HepG2 (cell line): Measurements from ENCODE around the gene VWA3B. TPM values are rescaled to one million over a fixed set of nuclear protein-coding genes. Genes with fewer than 3 reads are reported as not detected.

Experiments
- ATAC-seq: fragments of 200-7000 bp; cut with Tn5 transposase; 3 replicates; pipeline ENCODE4 v1.9.1; 2020; ENCODE audit warnings: mild to moderate bottlenecking, moderate library complexity
- BruUV-seq: library from RNA; stranded (reverse); fragments of 400-500 nt; replicated peaks from 2 replicates; lab custom pipeline; 2021; lab: Mats Ljungman, UMichigan
- CTCF ChIA-PET: fragments of 300-600 bp; formaldehyde crosslinking; extraction: SDS; loops from one replicate; lab custom pipeline; 2021; ENCODE audit warnings: low total read pairs, inconsistent platforms, low intra/inter-chr PET ratio; lab: Yijun Ruan, JAX
- POLR2A ChIA-PET: fragments of 350-600 bp; sonication (Branson Sonifier 250); formaldehyde crosslinking; loops from one replicate; lab custom pipeline; 2020; ENCODE audit warnings: antibody characterized with exemption, inconsistent platforms; lab: Yijun Ruan, JAX
- DNase-seq: peaks from one replicate; pipeline ENCODE4 v3.0.0-alpha.2; 2015; ENCODE audit warnings: low spot score
- FAIRE-seq: peaks from 3 replicates; lab custom pipeline; 2011; peaks lifted over from hg19 to GRCh38; lab: Jason Lieb, UNC
- H2AFZ ChIP-seq: one replicate; pipeline ENCODE4 v1.6.1; 2011; ENCODE audit warnings: low read length, inconsistent platforms
- H3K27ac ChIP-seq: fragments of 300-600 bp; 3 replicates; pipeline ENCODE4 v1.8.0; 2011; ENCODE audit warnings: mixed run types, mild to moderate bottlenecking, mixed read lengths, low read length, inconsistent platforms; ENCODE audit not compliant: insufficient read depth; ENCODE audit errors: extremely low read length
- H3K27me3 ChIP-seq, 2 experiments: fragments of 200-600 bp in 1 of 2; 2 replicates in 1 of 2; 3 replicates in 1 of 2; pipeline versions ENCODE4 v1.6.0 to v1.8.0; 2011; ENCODE audit warnings: low read length in 2 of 2, mild to moderate bottlenecking in 2 of 2, moderate library complexity in 2 of 2, inconsistent platforms in 1 of 2; ENCODE audit not compliant: insufficient read depth in 2 of 2, control insufficient read depth in 1 of 2
- H3K36me3 ChIP-seq, 2 experiments: fragments of 200-600 bp in 1 of 2; replicated peaks in 1 of 2; 2 replicates in 1 of 2; 3 replicates in 1 of 2; pipeline versions ENCODE4 v1.5.1 to v1.8.0; 2011; ENCODE audit warnings: low read length in 2 of 2, inconsistent platforms in 1 of 2; ENCODE audit not compliant: insufficient read depth in 2 of 2, control insufficient read depth in 1 of 2
- H3K4me1 ChIP-seq: 2 replicates; pipeline ENCODE4 v1.5.1; 2012; ENCODE audit warnings: low read length, inconsistent platforms; ENCODE audit not compliant: insufficient read depth
- H3K4me2 ChIP-seq: 2 replicates; pipeline ENCODE4 v1.6.0; 2011; ENCODE audit warnings: low read depth, low read length, inconsistent platforms
- H3K4me3 ChIP-seq, 3 experiments: fragments of 200-600 bp in 1 of 3; sonication (generic), shearing (Covaris generic) in 1 of 3; replicated peaks in 1 of 3; 2 replicates each; pipeline ENCODE4 v1.5.1; 2011 to 2016; ENCODE audit warnings: low read length in 3 of 3, inconsistent platforms in 2 of 3, low read depth in 2 of 3, mild to moderate bottlenecking in 2 of 3, control low read depth in 1 of 3, mixed read lengths in 1 of 3; ENCODE audit not compliant: insufficient read depth in 1 of 3
- H3K79me2 ChIP-seq: one replicate; pipeline ENCODE4 v1.6.1; 2011; ENCODE audit warnings: low read length, inconsistent platforms; ENCODE audit not compliant: insufficient read depth
- H3K9ac ChIP-seq: 2 replicates; pipeline ENCODE4 v1.6.0; 2011; ENCODE audit warnings: mild to moderate bottlenecking, low read depth, low read length, inconsistent platforms; ENCODE audit not compliant: insufficient read depth
- H3K9me3 ChIP-seq: 2 replicates; pipeline ENCODE4 v1.5.1; 2012; ENCODE audit warnings: mild to moderate bottlenecking, low read length
- H4K20me1 ChIP-seq: 2 replicates; pipeline ENCODE4 v1.6.0; 2011; ENCODE audit warnings: inconsistent platforms, mild to moderate bottlenecking, low read length, moderate library complexity; ENCODE audit not compliant: insufficient read depth
- CSRNP1 ChIP-seq: sonication (generic); formaldehyde crosslinking; IDR thresholded peaks from 2 replicates; pipeline ENCODE4 v1.8.1; 2023; ENCODE audit warnings: mild to moderate bottlenecking, missing genetic modification reagents
- SOX5 ChIP-seq: IDR thresholded peaks from 2 replicates; pipeline ENCODE4 v1.6.1; 2016; ENCODE audit warnings: borderline replicate concordance
- ZNF431 ChIP-seq: sonication (generic); formaldehyde crosslinking; IDR thresholded peaks from 2 replicates; pipeline ENCODE4 v1.9.0; 2022; ENCODE audit warnings: missing genetic modification reagents, low read depth, mild to moderate bottlenecking, borderline replicate concordance
- ZSCAN30 ChIP-seq: sonication (generic); formaldehyde crosslinking; IDR thresholded peaks from 2 replicates; pipeline ENCODE4 v1.5.0; 2020; ENCODE audit warnings: mild to moderate bottlenecking, missing genetic modification reagents
- WGBS: methylation state at CpG from one replicate; pipeline ENCODE4 v1.1.6; 2017; ENCODE audit warnings: low lambda C conversion rate; 5-methylcytosine and 5-hydroxymethylcytosine counted together
- in situ Hi-C: cut with HindIII; loops from 2 replicates; pipeline ENCODE4 v1.10.0; 2017; ENCODE audit warnings: low pct_unique_long_range_greater_than_20kb; ENCODE audit not compliant: extremely low pct_ligation_motif_present
- intact Hi-C: fragments of 100-400 bp; cut with micrococcal nuclease; formaldehyde crosslinking; loops from one replicate; pipeline ENCODE4 v1.10.0; 2022; ENCODE audit not compliant: unreplicated experiment
- polyA plus RNA-seq, 8 experiments: library from polyadenylated mRNA; depleted of rRNA in 3 of 8; stranded (reverse) in 7 of 8; unstranded in 1 of 8; fragments of >200 nt; fragmentation: Illumina TruSeq in 4 of 8; extraction: Trizol in 4 of 8; gene quantifications; 2 replicates each; pipeline versions ENCODE4 v1.2.1 to v1.2.3, GENCODE V29; 2011 to 2016; ENCODE audit warnings: low read depth in 4 of 8, missing spikeins in 1 of 8, mixed read lengths in 1 of 8; ENCODE audit not compliant: insufficient read depth in 1 of 8
- total RNA-seq, 5 experiments: library from RNA; depleted of rRNA; stranded (reverse); fragments of >200 nt; fragmentation: Illumina TruSeq; extraction: Trizol; gene quantifications; 2 replicates each; pipeline ENCODE4 v1.2.3, GENCODE V29; 2016; ENCODE audit warnings: low read depth in 1 of 5

VWA3B gene
- total and polyA plus RNA-seq, 2 of the 13 experiments (the other 11 are each of a cell fraction or from before 2014, with no cell fraction given) = not detected

GRCh38 chr2:98110741-98111140, 23.8 kb downstream of the VWA3B start:
- intact Hi-C loops = no loop called here
- peaks cover 7% of the 10 kb centered on the region for H3K9me3 ChIP-seq
- H3K27me3 ChIP-seq = no peaks in the 10 kb centered on the region
- no peak for TF ChIP-seq CSRNP1 (CRISPR knock-in tag)
- TF ChIP-seq ZNF431 (CRISPR knock-in tag) = peak; percentile 69; the same call in 1 of the 2 replicates
- TF ChIP-seq, all 625 proteins: peak for 1
- WGBS = 2% methylated on average over 2 of the region's 2 CpGs
- CTCF ChIA-PET = no interaction called here
- Histone ChIP-seq H3K4me2 (no peak overlapping the region), H3K79me2 (no peaks in the 10 kb centered on the region), H2AFZ (no peak overlapping the region), H3K4me3 (no peak overlapping the region), H3K4me1 (no peaks in the 10 kb centered on the region), H3K36me3 (no peaks in the 10 kb centered on the region), H3K9ac (no peak overlapping the region), H4K20me1 (no peaks in the 10 kb centered on the region), H3K27ac (no peak overlapping the region)
- DNase-seq = no peak
- ATAC-seq = no peak
- POLR2A ChIA-PET = no interaction called here
- in situ Hi-C loops = no loop called here
- no peak for FAIRE-seq
- no TSS peak for BruUV-seq

GRCh38 chr2:98114643-98115330, 27.8 kb downstream of the VWA3B start:
- no peak overlapping the region for H2AFZ ChIP-seq
- peaks cover 0 to 3% of the 10 kb centered on the region in 2 experiments; a peak in 2 of 5 replicates for H3K27me3 ChIP-seq
- H3K27ac ChIP-seq = no peak overlapping the region
- ChIA-PET CTCF (no interaction called here), POLR2A (no interaction called here)
- H4K20me1 ChIP-seq = no peaks in the 10 kb centered on the region
- H3K4me3 ChIP-seq = no peak overlapping the region
- DNase-seq (no peak), ATAC-seq (no peak), FAIRE-seq (no peak)
- no peak overlapping the region for H3K9ac ChIP-seq
- H3K4me1 ChIP-seq = no peaks in the 10 kb centered on the region
- intact Hi-C loops = no loop called here
- TF ChIP-seq SOX5 (CRISPR knock-in tag) (peak; percentile 31; the same call in 1 of the 2 replicates), ZSCAN30 (CRISPR knock-in tag) (no peak)
- in situ Hi-C loops = no loop called here
- WGBS = 12% methylated on average over 6 of the region's 6 CpGs
- H3K4me2 ChIP-seq = no peak overlapping the region
- no peaks in the 10 kb centered on the region for H3K79me2 ChIP-seq
- BruUV-seq = no TSS peak
- H3K9me3 ChIP-seq = peaks cover 7% of the 10 kb centered on the region
- no peaks in the 10 kb centered on the region for H3K36me3 ChIP-seq
